DND-41 (cell line): Measurements from ENCODE around the gene NUP210L.

Experiments used
- ATAC-seq: fragments of 200-7000 bp; cut with Tn5 transposase; 3 replicates; pipeline ENCODE4 v1.9.1; 2021; ENCODE audit warnings: low read depth; ENCODE audit not compliant: insufficient read depth
- DNase-seq: peaks from one replicate; pipeline ENCODE4 v3.0.0-alpha.2; 2020
- H2AFZ ChIP-seq: 2 replicates; pipeline ENCODE4 v1.6.0; 2012; ENCODE audit warnings: low read depth, low read length
- H3K27ac ChIP-seq: 2 replicates; pipeline ENCODE4 v1.5.1; 2012; ENCODE audit warnings: low read length, inconsistent platforms
- H3K27me3 ChIP-seq: fragments of 200-600 bp; sonication (generic); 2 replicates; pipeline ENCODE4 v1.6.0; 2012; ENCODE audit warnings: low read length, mild to moderate bottlenecking, inconsistent platforms; ENCODE audit not compliant: insufficient read depth, poor library complexity
- H3K36me3 ChIP-seq: 2 replicates; pipeline ENCODE4 v1.5.1; 2012; ENCODE audit warnings: low read length, inconsistent platforms; ENCODE audit not compliant: insufficient read depth
- H3K4me1 ChIP-seq: 2 replicates; pipeline ENCODE4 v1.5.1; 2012; ENCODE audit warnings: mild to moderate bottlenecking, low read length; ENCODE audit not compliant: insufficient read depth
- H3K4me2 ChIP-seq: 2 replicates; pipeline ENCODE4 v1.6.0; 2012; ENCODE audit warnings: mild to moderate bottlenecking, moderate library complexity, low read length, inconsistent platforms; ENCODE audit not compliant: insufficient read depth
- H3K4me3 ChIP-seq, 2 experiments: fragments of 200-600 bp in 1 of 2; shearing (Covaris generic) in 1 of 2; 2 replicates each; pipeline ENCODE4 v1.5.1; 2012 to 2016; ENCODE audit warnings: inconsistent platforms in 2 of 2, low read length in 2 of 2, mild to moderate bottlenecking in 2 of 2, low read depth in 1 of 2, moderate library complexity in 1 of 2
- H3K79me2 ChIP-seq: 2 replicates; pipeline ENCODE4 v1.6.0; 2012; ENCODE audit warnings: low read length, inconsistent platforms; ENCODE audit not compliant: insufficient read depth
- H3K9ac ChIP-seq: 2 replicates; pipeline ENCODE4 v1.6.0; 2012; ENCODE audit warnings: low read depth, mild to moderate bottlenecking, inconsistent platforms, low read length, moderate library complexity
- H3K9me3 ChIP-seq: 2 replicates; pipeline ENCODE4 v1.5.1; 2012; ENCODE audit warnings: low read length, moderate library complexity, mild to moderate bottlenecking, inconsistent platforms; ENCODE audit not compliant: insufficient read depth, severe bottlenecking
- H4K20me1 ChIP-seq: 2 replicates; pipeline ENCODE4 v1.6.0; 2012; ENCODE audit warnings: low read length; ENCODE audit not compliant: insufficient read depth
- EZH2 ChIP-seq: IDR thresholded peaks from 3 replicates; pipeline ENCODE4 v1.6.1; 2012; ENCODE audit warnings: borderline replicate concordance, low read depth, mild to moderate bottlenecking, moderate library complexity, low read length, inconsistent platforms; ENCODE audit not compliant: severe bottlenecking
- TF ChIP-seq, protein P1 (sequence below): IDR thresholded peaks from 2 replicates; pipeline ENCODE4 v1.5.1; 2012; ENCODE audit warnings: borderline replicate concordance, low read length, moderate library complexity, mild to moderate bottlenecking; ENCODE audit not compliant: poor library complexity, severe bottlenecking; ENCODE audit errors: extremely low read depth

NUP210L gene

DNA sequence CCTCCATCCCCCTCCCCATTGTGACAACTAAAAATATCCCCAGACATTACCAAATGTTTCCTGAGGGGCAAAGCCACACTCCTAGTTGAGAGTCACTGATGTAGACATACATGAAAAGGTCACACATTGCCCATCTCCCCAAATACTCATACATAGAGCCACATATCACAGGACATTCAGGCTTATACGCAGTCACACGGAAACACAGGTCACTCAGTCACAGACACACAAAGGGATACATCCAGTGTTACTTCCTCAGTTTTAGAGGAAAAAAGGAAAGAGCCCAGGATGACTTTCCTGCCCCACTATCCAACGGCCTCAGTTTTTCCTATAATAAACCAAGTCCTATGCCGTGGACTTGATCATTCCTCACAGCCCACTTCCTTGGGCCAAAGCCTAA, 193.5 kb downstream of the NUP210L start:
- no peak for TF ChIP-seq EZH2
- TF ChIP-seq, protein P1, sequence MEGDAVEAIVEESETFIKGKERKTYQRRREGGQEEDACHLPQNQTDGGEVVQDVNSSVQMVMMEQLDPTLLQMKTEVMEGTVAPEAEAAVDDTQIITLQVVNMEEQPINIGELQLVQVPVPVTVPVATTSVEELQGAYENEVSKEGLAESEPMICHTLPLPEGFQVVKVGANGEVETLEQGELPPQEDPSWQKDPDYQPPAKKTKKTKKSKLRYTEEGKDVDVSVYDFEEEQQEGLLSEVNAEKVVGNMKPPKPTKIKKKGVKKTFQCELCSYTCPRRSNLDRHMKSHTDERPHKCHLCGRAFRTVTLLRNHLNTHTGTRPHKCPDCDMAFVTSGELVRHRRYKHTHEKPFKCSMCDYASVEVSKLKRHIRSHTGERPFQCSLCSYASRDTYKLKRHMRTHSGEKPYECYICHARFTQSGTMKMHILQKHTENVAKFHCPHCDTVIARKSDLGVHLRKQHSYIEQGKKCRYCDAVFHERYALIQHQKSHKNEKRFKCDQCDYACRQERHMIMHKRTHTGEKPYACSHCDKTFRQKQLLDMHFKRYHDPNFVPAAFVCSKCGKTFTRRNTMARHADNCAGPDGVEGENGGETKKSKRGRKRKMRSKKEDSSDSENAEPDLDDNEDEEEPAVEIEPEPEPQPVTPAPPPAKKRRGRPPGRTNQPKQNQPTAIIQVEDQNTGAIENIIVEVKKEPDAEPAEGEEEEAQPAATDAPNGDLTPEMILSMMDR: no peak
- Histone ChIP-seq H3K4me2 (peak overlapping the region; percentile 91), H3K36me3 (peaks cover 27% of the 10 kb centered on the region), H3K9me3 (no peaks in the 10 kb centered on the region), H3K27me3 (no peaks in the 10 kb centered on the region), H3K4me3 (peak overlapping the region in 1 of 2 experiments; percentile 89; a peak in 2 of 4 replicates), H3K27ac (peak overlapping the region; percentile 80; the same call in 1 of the 2 replicates), H3K4me1 (peaks cover 74% of the 10 kb centered on the region), H3K79me2 (peaks cover 74% of the 10 kb centered on the region), H4K20me1 (peaks cover 19% of the 10 kb centered on the region), H2AFZ (no peak overlapping the region), H3K9ac (peak overlapping the region; percentile 87)
- ATAC-seq (no peak), DNase-seq (no peak)

DNA sequence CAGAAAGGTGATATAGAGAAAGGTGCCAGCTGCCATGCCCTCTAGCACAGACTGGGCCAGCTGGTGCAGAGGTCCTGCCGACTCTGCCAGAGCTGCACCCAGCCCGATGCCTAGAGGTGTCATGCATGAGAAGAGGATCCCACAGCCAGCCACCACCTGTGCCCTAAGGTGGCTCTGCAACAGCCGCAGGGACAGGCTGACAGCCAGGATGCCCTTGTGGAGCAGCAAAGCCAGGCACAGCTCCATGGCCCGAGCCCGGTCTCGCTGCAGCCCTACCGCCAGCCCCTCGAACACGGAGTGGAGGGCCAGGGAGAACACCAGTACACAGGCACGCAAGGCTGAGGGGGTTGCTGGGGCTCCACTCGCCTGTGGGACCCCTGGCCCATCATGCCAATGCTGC, 194.7 kb downstream of the NUP210L start:
- no peaks in the 10 kb centered on the region for H3K27me3 ChIP-seq
- no peak overlapping the region for H3K4me2 ChIP-seq
- TF ChIP-seq, protein P1: no peak
- TF ChIP-seq EZH2: no peak
- H3K9me3 ChIP-seq: no peaks in the 10 kb centered on the region
- no peak for DNase-seq
- H4K20me1 ChIP-seq: peaks cover 28% of the 10 kb centered on the region
- no peak for ATAC-seq
- peaks cover 71% of the 10 kb centered on the region for H3K4me1 ChIP-seq
- H3K79me2 ChIP-seq: peaks cover 74% of the 10 kb centered on the region
- no peak overlapping the region for H3K4me3 ChIP-seq
- no peak overlapping the region for H3K9ac ChIP-seq
- H3K36me3 ChIP-seq: peaks cover 32% of the 10 kb centered on the region
- no peak overlapping the region for H3K27ac ChIP-seq
- H2AFZ ChIP-seq: no peak overlapping the region

DNA sequence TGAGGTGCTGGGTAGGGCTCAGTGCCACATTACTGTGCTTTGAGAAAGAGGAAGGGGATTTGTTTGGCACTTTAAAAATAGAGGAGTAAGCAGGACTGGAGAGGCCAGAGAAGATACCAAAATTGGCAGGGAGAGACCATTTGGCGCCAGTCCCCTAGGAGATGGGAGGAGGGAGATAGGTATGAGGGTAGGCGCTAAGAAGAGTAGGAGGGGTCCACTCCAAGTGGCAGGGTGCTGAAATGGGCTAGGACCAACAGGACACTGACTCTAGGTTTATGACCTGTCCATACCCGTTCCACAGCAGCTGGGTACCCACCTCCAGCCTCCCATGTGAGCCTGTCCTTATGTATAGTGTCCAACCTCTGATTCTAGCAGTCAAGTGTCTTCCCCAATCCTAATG, 195.4 kb downstream of the NUP210L start:
- H3K4me1 ChIP-seq: peaks cover 67% of the 10 kb centered on the region
- peaks cover 79% of the 10 kb centered on the region for H3K79me2 ChIP-seq
- no peak overlapping the region for H3K27ac ChIP-seq
- no peak overlapping the region for H3K4me2 ChIP-seq
- peaks cover 38% of the 10 kb centered on the region for H3K36me3 ChIP-seq
- H4K20me1 ChIP-seq: peaks cover 35% of the 10 kb centered on the region
- H3K9ac ChIP-seq: no peak overlapping the region
- DNase-seq (no peak), ATAC-seq (no peak)
- H2AFZ ChIP-seq: no peak overlapping the region
- H3K4me3 ChIP-seq: no peak overlapping the region
- H3K27me3 ChIP-seq: no peaks in the 10 kb centered on the region
- H3K9me3 ChIP-seq: no peaks in the 10 kb centered on the region
- no peak for TF ChIP-seq EZH2
- TF ChIP-seq, protein P1: no peak

DNA sequence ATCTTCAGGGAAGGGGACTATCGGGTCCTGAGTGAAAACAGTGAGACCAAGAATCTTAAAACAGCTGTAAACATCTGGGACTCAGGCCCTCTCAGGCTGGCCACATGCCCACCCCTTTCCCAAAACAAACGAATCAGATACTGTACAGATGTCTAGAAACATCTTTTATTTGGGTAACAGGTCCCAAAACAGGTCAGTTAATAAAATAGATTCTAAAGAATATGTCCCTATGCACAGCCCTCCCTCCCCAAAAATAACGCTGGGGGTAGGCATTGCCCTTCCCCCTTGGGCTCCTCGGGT, 196.0 kb downstream of the NUP210L start:
- Histone ChIP-seq H3K27me3 (no peaks in the 10 kb centered on the region), H3K27ac (peak overlapping the region; percentile 70), H3K4me1 (peaks cover 62% of the 10 kb centered on the region), H3K9me3 (no peaks in the 10 kb centered on the region), H3K36me3 (peaks cover 43% of the 10 kb centered on the region), H3K9ac (peak overlapping the region; percentile 39), H3K79me2 (peaks cover 79% of the 10 kb centered on the region), H3K4me2 (peak overlapping the region; percentile 72), H3K4me3 (peak overlapping the region in 1 of 2 experiments; percentile 100; a peak in 2 of 4 replicates), H2AFZ (peak overlapping the region; percentile 64; the same call in 1 of the 2 replicates), H4K20me1 (peaks cover 40% of the 10 kb centered on the region)
- DNase-seq: no peak
- ATAC-seq: no peak
- TF ChIP-seq EZH2: no peak
- TF ChIP-seq, protein P1: no peak
